CD4-positive, alpha-beta T cell (primary cell): ENCODE results near the gene ADAP2. TPM values are rescaled to one million over a fixed set of nuclear protein-coding genes. Genes with fewer than 3 reads are reported as not detected.

Experiments used
- ATAC-seq: fragments of 200-7000 bp; cut with Tn5 transposase; one replicate; pipeline ENCODE4 v1.10.0; 2022; ENCODE audit warnings: mild to moderate bottlenecking; ENCODE audit not compliant: poor library complexity
- CTCF ChIA-PET: fragments of 350-600 bp; sonication (Branson Sonifier 250); formaldehyde crosslinking; loops from one replicate; lab custom pipeline; 2021; ENCODE audit warnings: antibody characterized with exemption, inconsistent platforms; lab: Charles Lee
- POLR2A ChIA-PET: fragments of 350-600 bp; sonication (Branson Sonifier 250); formaldehyde crosslinking; loops from one replicate; lab custom pipeline; 2021; ENCODE audit warnings: antibody characterized with exemption, inconsistent platforms; lab: Charles Lee
- DNase-seq, 14 experiments: peaks; one replicate each; pipeline ENCODE4 v3.0.0-alpha.2; 2013 to 2020; ENCODE audit warnings: mixed read lengths in 2 of 14
- H3K27ac ChIP-seq, 2 donors: one replicate each; pipeline versions ENCODE4 v1.5.1 to v1.7.0; 2013; ENCODE audit warnings: low read length in 2 of 2, low read depth in 1 of 2, mild to moderate bottlenecking in 1 of 2
- H3K27me3 ChIP-seq, 2 experiments: 1 replicate in 1 of 2; 2 replicates in 1 of 2; pipeline versions ENCODE4 v1.6.1 to v1.7.0; 2013; ENCODE audit warnings: low read length in 2 of 2, control low read depth in 1 of 2, mild to moderate bottlenecking in 1 of 2, moderate library complexity in 1 of 2; ENCODE audit not compliant: insufficient read depth in 2 of 2, control insufficient read depth in 1 of 2
- H3K36me3 ChIP-seq: one replicate; pipeline ENCODE4 v1.6.1; 2013; ENCODE audit warnings: low read length, control low read depth; ENCODE audit not compliant: insufficient read depth
- H3K4me1 ChIP-seq: one replicate; pipeline ENCODE4 v1.6.1; 2013; ENCODE audit warnings: low read length, control low read depth; ENCODE audit not compliant: insufficient read depth
- H3K4me3 ChIP-seq: one replicate; pipeline ENCODE4 v1.5.1; 2013; ENCODE audit warnings: mild to moderate bottlenecking, low read length, moderate library complexity
- H3K9me3 ChIP-seq, 2 experiments: 1 replicate in 1 of 2; 2 replicates in 1 of 2; pipeline versions ENCODE4 v1.6.1 to v1.7.0; 2013; ENCODE audit warnings: low read length in 2 of 2, mild to moderate bottlenecking in 2 of 2, control low read depth in 1 of 2, moderate library complexity in 1 of 2; ENCODE audit not compliant: control insufficient read depth in 1 of 2, insufficient read depth in 1 of 2
- H3K27ac Mint-ChIP-seq: one replicate; pipeline ENCODE4 v1.8.0; 2020; ENCODE audit warnings: mixed read lengths
- H3K27me3 Mint-ChIP-seq: one replicate; pipeline ENCODE4 v1.8.0; 2021; ENCODE audit warnings: mixed read lengths
- H3K36me3 Mint-ChIP-seq: one replicate; pipeline ENCODE4 v1.8.0; 2021; ENCODE audit warnings: low read depth, mixed read lengths
- H3K4me1 Mint-ChIP-seq: one replicate; pipeline ENCODE4 v1.8.0; 2021; ENCODE audit warnings: low read depth, mixed read lengths
- H3K4me3 Mint-ChIP-seq: one replicate; pipeline ENCODE4 v1.8.0; 2020; ENCODE audit warnings: mild to moderate bottlenecking, mixed read lengths
- H3K9me3 Mint-ChIP-seq: one replicate; pipeline ENCODE4 v1.8.0; 2020; ENCODE audit warnings: mixed read lengths
- intact Hi-C, 2 experiments: fragments of 100-400 bp; cut with DNase I in 1 of 2; cut with micrococcal nuclease in 1 of 2; formaldehyde crosslinking; loops; one replicate each; pipeline versions ENCODE4 v1.15.1 to v1.9.0; 2023 to 2025; cut with DNase I, micrococcal nuclease
- total RNA-seq, 174 experiments: library from RNA in 2 of 174; stranded (reverse) in 2 of 174; gene quantifications; one replicate each; pipeline ENCODE4 v1.2.3 and lab custom pipeline; 2021 to 2026
- TF ChIP-seq, protein P1 (sequence below): fragments of 200-600 bp; IDR thresholded peaks from one replicate; pipeline ENCODE4 v1.8.0; 2022; ENCODE audit warnings: antibody characterized with exemption, mild to moderate bottlenecking

The ADAP2 gene
- total RNA-seq, 2 experiments from 2014 or later = 1.1 to 1.8 TPM

- Mint-ChIP-seq H3K9me3 (no peaks in the 10 kb centered on the region), H3K27me3 (no peaks in the 10 kb centered on the region), H3K27ac (peak overlapping the region; percentile 88), H3K4me3 (peak overlapping the region; percentile 97), H3K4me1 (peaks cover 26% of the 10 kb centered on the region), H3K36me3 (peaks cover 10% of the 10 kb centered on the region)
- ChIA-PET POLR2A (interaction anchor here (0.7 to 3.3 kb wide), 6 partner anchors 38 to 1356 kb away, joined by 3 to 22 read pairs (median 4); partner anchors contain the start of gene NF1), CTCF (interaction anchor here (1.0 kb wide), 1 partner anchor 129 kb away, joined by 3 read pairs; no protein-coding TSS in a partner anchor)
- peak overlapping the region; percentile 81 for H3K4me3 ChIP-seq
- H3K27me3 ChIP-seq = no peaks in the 10 kb centered on the region
- TF ChIP-seq, protein P1, sequence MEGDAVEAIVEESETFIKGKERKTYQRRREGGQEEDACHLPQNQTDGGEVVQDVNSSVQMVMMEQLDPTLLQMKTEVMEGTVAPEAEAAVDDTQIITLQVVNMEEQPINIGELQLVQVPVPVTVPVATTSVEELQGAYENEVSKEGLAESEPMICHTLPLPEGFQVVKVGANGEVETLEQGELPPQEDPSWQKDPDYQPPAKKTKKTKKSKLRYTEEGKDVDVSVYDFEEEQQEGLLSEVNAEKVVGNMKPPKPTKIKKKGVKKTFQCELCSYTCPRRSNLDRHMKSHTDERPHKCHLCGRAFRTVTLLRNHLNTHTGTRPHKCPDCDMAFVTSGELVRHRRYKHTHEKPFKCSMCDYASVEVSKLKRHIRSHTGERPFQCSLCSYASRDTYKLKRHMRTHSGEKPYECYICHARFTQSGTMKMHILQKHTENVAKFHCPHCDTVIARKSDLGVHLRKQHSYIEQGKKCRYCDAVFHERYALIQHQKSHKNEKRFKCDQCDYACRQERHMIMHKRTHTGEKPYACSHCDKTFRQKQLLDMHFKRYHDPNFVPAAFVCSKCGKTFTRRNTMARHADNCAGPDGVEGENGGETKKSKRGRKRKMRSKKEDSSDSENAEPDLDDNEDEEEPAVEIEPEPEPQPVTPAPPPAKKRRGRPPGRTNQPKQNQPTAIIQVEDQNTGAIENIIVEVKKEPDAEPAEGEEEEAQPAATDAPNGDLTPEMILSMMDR = peak; percentile 50
- ATAC-seq (peak; percentile 92), DNase-seq (peak in 8 of 14 experiments; percentile 3 to 65 (median 27))
- H3K36me3 ChIP-seq = no peaks in the 10 kb centered on the region
- H3K4me1 ChIP-seq = peaks cover 14% of the 10 kb centered on the region
- intact Hi-C loops = loop anchor here (1.0 kb wide), 2 partner anchors 246 to 403 kb away; no protein-coding TSS in a partner anchor
- H3K27ac ChIP-seq = peak overlapping the region in 1 of 2 donors; percentile 7
- H3K9me3 ChIP-seq = no peaks in the 10 kb centered on the region
Measured at GRCh38 chr17:30969989-30970830, 48.5 kb downstream of the ADAP2 start.

GRCh38 chr17:30970831-30971567 lies 49.3 kb downstream of the ADAP2 start, which contains the start of gene RNF135:
Gene RNF135 (plus strand): TSS chr17:30971039. CDS start chr17:30971074, 35 bp downstream.
- CTCF ChIA-PET = interaction anchor here (1.0 kb wide), 1 partner anchor 128 kb away, joined by 3 read pairs; no protein-coding TSS in a partner anchor
- intact Hi-C loops = loop anchor here (1.0 kb wide), 2 partner anchors 245 to 402 kb away; no protein-coding TSS in a partner anchor

More at GRCh38 chr17:30970831-30971567, 49.3 kb downstream of the ADAP2 start, which contains the start of gene RNF135:
- H3K4me1 Mint-ChIP-seq = peaks cover 26% of the 10 kb centered on the region
- Histone ChIP-seq H3K27me3 (no peaks in the 10 kb centered on the region), H3K36me3 (no peaks in the 10 kb centered on the region), H3K9me3 (no peaks in the 10 kb centered on the region), H3K4me1 (peaks cover 14% of the 10 kb centered on the region), H3K27ac (peak within 1 kb of the TSS in 1 of 2 donors; percentile 7), H3K4me3 (peak within 1 kb of the TSS; percentile 81)
- peaks cover 10% of the 10 kb centered on the region for H3K36me3 Mint-ChIP-seq
- peak within 1 kb of the TSS; percentile 88 for H3K27ac Mint-ChIP-seq
- POLR2A ChIA-PET = interaction anchor here (0.7 to 3.3 kb wide), 6 partner anchors 37 to 1355 kb away, joined by 3 to 22 read pairs (median 4); partner anchors contain the start of gene NF1
- TF ChIP-seq, protein P1 = no peak
- H3K9me3 Mint-ChIP-seq = no peaks in the 10 kb centered on the region
- DNase-seq (peak; percentile 14 to 80 (median 46)), ATAC-seq (peak; percentile 54)
- no peaks in the 10 kb centered on the region for H3K27me3 Mint-ChIP-seq
- peak within 1 kb of the TSS; percentile 97 for H3K4me3 Mint-ChIP-seq
